PFSK-1 (cell line): ENCODE measurements around the gene SEMG2.

ENCODE experiments used
- FOXP2 ChIP-seq: optimal IDR thresholded peaks from 2 replicates; pipeline ENCODE3; 2011; ENCODE audit warnings: borderline replicate concordance, control low read depth, inconsistent platforms; ENCODE audit not compliant: insufficient read depth; ENCODE audit errors: extremely low read length, extremely low read depth
- POLR2AphosphoS5 ChIP-seq: IDR thresholded peaks from 2 replicates; pipeline ENCODE4 v1.6.1; 2012; ENCODE audit warnings: low read depth, mild to moderate bottlenecking, control low read depth, low read length, moderate library complexity
- SIN3A ChIP-seq: IDR thresholded peaks from 2 replicates; pipeline ENCODE4 v1.6.1; 2012; ENCODE audit warnings: mild to moderate bottlenecking, low read length, moderate library complexity, borderline replicate concordance; ENCODE audit not compliant: insufficient read depth
- TAF1 ChIP-seq: IDR thresholded peaks from 2 replicates; pipeline ENCODE4 v1.6.1; 2012; ENCODE audit warnings: low read length, control low read depth, borderline replicate concordance; ENCODE audit not compliant: insufficient read depth
- TF ChIP-seq, protein P1 (sequence below), 2 experiments: IDR thresholded peaks; 2 replicates each; pipeline versions ENCODE4 v1.6.1 to v1.8.0; 2011 to 2012; ENCODE audit warnings: low read depth in 2 of 2, low read length in 2 of 2, control low read depth in 1 of 2, inconsistent platforms in 1 of 2, mild to moderate bottlenecking in 1 of 2, moderate library complexity in 1 of 2; ENCODE audit not compliant: insufficient read depth in 1 of 2

SEMG2 gene

DNA sequence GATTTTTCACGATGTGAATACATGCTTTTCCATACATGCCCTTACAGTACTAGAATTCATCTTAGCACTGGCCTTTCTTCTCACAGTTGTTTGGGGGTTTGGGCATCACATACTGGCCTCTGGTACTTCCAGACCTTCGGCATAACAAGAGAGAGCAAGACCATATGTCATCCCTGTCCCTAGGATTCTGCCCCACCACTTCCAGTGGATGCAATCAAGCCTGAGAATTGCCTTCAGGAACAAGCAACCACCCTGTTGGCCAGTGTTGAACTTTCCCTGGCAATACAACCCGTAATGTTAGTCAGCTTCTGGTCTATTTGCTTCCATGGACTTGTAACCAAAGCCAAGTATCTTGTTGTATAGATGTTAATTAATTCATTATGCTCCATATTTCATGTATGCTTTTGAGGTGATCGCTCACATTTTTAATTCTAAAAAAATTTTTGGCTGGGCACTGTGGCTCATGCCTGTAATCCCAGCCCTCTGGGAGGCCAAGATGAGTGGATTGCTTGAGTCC is 48.6 kb downstream of the SEMG2 start:
- no peak for TF ChIP-seq FOXP2
- TF ChIP-seq SIN3A, result no peak
- TF ChIP-seq TAF1, result no peak
- no peak for TF ChIP-seq POLR2AphosphoS5
- TF ChIP-seq, protein P1, sequence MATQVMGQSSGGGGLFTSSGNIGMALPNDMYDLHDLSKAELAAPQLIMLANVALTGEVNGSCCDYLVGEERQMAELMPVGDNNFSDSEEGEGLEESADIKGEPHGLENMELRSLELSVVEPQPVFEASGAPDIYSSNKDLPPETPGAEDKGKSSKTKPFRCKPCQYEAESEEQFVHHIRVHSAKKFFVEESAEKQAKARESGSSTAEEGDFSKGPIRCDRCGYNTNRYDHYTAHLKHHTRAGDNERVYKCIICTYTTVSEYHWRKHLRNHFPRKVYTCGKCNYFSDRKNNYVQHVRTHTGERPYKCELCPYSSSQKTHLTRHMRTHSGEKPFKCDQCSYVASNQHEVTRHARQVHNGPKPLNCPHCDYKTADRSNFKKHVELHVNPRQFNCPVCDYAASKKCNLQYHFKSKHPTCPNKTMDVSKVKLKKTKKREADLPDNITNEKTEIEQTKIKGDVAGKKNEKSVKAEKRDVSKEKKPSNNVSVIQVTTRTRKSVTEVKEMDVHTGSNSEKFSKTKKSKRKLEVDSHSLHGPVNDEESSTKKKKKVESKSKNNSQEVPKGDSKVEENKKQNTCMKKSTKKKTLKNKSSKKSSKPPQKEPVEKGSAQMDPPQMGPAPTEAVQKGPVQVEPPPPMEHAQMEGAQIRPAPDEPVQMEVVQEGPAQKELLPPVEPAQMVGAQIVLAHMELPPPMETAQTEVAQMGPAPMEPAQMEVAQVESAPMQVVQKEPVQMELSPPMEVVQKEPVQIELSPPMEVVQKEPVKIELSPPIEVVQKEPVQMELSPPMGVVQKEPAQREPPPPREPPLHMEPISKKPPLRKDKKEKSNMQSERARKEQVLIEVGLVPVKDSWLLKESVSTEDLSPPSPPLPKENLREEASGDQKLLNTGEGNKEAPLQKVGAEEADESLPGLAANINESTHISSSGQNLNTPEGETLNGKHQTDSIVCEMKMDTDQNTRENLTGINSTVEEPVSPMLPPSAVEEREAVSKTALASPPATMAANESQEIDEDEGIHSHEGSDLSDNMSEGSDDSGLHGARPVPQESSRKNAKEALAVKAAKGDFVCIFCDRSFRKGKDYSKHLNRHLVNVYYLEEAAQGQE (IDR thresholded peaks at IDR 0.05; ENCODE audit: insufficient read depth in 1 of 2, low read depth in 2 of 2, low read length in 2 of 2), result no peak
